H1 (cell line): Measurements from ENCODE around the gene ELMO1.

Experiments used
- CEBPB ChIP-seq: IDR thresholded peaks from 2 replicates; pipeline ENCODE4 v1.6.1; 2012; ENCODE audit warnings: low read depth, low read length
- CTCF ChIP-seq, 3 experiments: IDR thresholded peaks; 1 replicate in 2 of 3; 2 replicates in 1 of 3; pipeline versions ENCODE4 v1.5.1 to v1.6.1; 2011; ENCODE audit warnings: low read length in 3 of 3, mild to moderate bottlenecking in 3 of 3, inconsistent platforms in 2 of 3, low read depth in 1 of 3, moderate library complexity in 1 of 3; ENCODE audit not compliant: insufficient read depth in 1 of 3; ENCODE audit errors: control extremely low read depth in 1 of 3
- EZH2 ChIP-seq: fragments of 200-600 bp; sonication (generic); IDR thresholded peaks from 2 replicates; pipeline ENCODE4 v1.7.1; 2012; ENCODE audit warnings: low read depth, mild to moderate bottlenecking, moderate library complexity, low read length, inconsistent platforms; ENCODE audit not compliant: severe bottlenecking
- GTF2F1 ChIP-seq: IDR thresholded peaks from 2 replicates; pipeline ENCODE4 v1.6.1; 2012; ENCODE audit warnings: low read depth, low read length, improper control_type of control experiment, borderline replicate concordance
- HDAC2 ChIP-seq, 2 experiments: fragments of 300-600 bp in 1 of 2; sonication (generic) in 1 of 2; IDR thresholded peaks; 2 replicates each; pipeline ENCODE4 v1.6.1; 2011 to 2012; ENCODE audit warnings: low read depth in 2 of 2, low read length in 2 of 2, mild to moderate bottlenecking in 2 of 2, moderate library complexity in 2 of 2, borderline replicate concordance in 1 of 2, inconsistent platforms in 1 of 2
- JUND ChIP-seq: IDR thresholded peaks from 2 replicates; pipeline ENCODE4 v1.6.1; 2011; ENCODE audit warnings: mild to moderate bottlenecking, improper control_type of control experiment, low read length
- PHF8 ChIP-seq: fragments of 200-600 bp; sonication (generic); conservative IDR thresholded peaks from 2 replicates; pipeline ENCODE4 v1.7.1; 2012; ENCODE audit warnings: low read depth, mild to moderate bottlenecking, inconsistent platforms, low read length, moderate library complexity
- POLR2A ChIP-seq, 2 experiments: IDR thresholded peaks; 1 replicate in 1 of 2; 2 replicates in 1 of 2; pipeline ENCODE4 v1.6.1; 2011; ENCODE audit warnings: low read depth in 2 of 2, low read length in 2 of 2, mild to moderate bottlenecking in 2 of 2; ENCODE audit errors: control extremely low read depth in 1 of 2
- POLR2AphosphoS5 ChIP-seq: IDR thresholded peaks from 2 replicates; pipeline ENCODE4 v1.6.1; 2011; ENCODE audit warnings: low read depth, low read length
- TAF1 ChIP-seq: IDR thresholded peaks from 2 replicates; pipeline ENCODE4 v1.6.1; 2011; ENCODE audit warnings: mild to moderate bottlenecking, low read depth, low read length

DNA sequence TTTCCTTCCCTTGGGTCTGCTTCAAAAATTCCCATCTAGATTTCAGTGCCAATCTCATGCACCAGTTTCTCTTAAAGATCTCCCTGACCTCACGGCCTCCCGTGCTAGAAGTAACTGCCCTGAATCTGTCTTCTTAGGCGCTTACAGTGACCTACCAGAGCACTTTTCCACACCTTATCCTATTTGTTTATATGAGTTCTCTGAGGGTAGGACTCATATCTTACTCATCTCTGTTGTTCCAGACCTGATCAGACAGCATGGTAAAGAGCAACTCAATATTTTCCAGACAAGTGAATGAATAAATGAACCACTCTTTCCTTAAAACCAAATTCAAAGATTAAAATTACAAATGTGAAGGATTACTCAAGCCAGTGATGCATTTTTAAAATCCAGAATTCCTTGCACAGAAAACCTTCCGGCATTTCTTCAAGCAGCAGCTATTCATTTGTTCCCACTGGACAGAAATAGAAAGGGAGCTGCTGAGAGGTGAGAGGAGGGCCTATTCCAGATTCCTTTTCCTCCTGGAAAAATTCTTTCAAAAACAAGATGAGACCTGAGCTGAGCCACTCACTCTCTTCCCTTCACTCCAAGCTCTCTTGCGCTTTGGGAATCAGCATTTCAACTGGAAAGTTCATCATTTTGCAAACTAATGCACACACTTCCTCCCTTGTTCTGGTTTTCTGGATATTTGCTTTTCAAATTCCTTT is 94.6 kb downstream of the ELMO1 start:
- TF ChIP-seq TAF1 (no peak), CTCF (IDR thresholded peaks at IDR 0.05; ENCODE audit: control extremely low read depth in 1 of 3, insufficient read depth in 1 of 3, low read depth in 1 of 3, low read length in 3 of 3) (no peak), CEBPB (no peak), POLR2A (IDR thresholded peaks at IDR 0.05; ENCODE audit: control extremely low read depth in 1 of 2, low read depth in 2 of 2, low read length in 2 of 2) (no peak), JUND (no peak), EZH2 (no peak), POLR2AphosphoS5 (no peak), GTF2F1 (no peak), PHF8 (no peak), HDAC2 (IDR thresholded peaks at IDR 0.05; ENCODE audit: borderline replicate concordance in 1 of 2, low read depth in 2 of 2, low read length in 2 of 2) (no peak)
